ENCODE data around the gene SMARCAL1.
"Not testable (repeated sequence)": the region's sequence is repeated elsewhere in the genome, so short reads cannot be mapped to it uniquely, and the experiment has no call there.

SMARCAL1 gene

DNA sequence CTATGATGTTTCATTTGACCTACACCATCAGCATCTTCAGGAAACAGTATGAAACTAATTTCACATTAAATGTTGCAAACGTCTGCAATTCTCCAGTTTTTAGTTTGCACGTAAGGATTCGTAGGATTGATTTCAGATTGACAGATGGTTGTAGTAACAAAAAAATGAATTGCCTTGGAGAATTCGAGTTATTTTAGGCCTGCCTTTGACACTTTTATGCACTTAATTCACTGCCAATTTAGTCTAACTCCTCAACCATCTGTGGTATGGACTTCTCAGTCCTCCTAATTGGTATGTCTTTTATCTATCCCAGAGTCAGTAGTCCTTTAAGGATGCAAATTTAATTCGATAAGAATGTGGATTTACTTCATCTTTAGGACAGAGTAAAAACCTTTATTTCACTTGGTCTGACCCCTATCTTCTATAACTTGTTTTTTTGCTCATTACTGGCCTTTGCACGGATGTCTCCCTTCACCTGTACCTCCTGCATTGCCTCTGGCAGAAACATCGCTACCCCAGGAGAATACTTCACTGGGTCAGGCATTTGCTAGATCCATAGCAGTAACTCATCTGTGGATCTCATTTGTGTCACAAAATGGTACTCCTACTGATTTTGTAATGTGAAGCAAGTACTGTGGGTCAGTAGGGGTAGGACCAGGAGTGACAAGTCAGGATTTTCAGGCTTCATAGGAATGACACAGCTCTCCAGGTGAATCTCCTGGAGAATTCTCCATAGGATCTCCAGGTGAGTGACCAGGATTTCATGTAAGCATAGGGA lies 90.3 kb downstream of the SMARCAL1 start:
- no peak for DNase-seq

DNA sequence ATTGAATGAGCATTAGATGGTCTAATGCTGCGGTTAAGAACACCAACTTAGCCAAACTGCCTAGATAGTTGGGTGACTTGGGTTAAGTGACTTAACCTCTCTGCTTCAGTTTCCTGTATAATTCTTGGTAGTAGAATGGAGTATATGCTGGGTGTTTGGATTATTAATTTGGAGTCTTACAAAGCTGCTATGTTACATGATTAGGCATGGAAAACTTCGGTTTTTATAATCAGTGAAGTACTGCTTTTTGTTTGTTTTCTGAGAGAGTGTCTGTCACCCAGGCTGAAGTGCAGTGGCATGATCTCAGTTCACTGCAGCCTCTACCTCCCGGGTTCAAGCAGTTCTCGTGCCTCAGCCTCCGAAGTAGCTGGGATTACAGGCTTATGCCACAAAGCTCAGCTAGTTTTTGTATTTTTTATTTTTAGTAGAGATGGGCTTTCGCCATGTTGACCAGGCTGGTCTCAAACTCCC lies 90.9 kb downstream of the SMARCAL1 start:
- no peak for DNase-seq

DNA sequence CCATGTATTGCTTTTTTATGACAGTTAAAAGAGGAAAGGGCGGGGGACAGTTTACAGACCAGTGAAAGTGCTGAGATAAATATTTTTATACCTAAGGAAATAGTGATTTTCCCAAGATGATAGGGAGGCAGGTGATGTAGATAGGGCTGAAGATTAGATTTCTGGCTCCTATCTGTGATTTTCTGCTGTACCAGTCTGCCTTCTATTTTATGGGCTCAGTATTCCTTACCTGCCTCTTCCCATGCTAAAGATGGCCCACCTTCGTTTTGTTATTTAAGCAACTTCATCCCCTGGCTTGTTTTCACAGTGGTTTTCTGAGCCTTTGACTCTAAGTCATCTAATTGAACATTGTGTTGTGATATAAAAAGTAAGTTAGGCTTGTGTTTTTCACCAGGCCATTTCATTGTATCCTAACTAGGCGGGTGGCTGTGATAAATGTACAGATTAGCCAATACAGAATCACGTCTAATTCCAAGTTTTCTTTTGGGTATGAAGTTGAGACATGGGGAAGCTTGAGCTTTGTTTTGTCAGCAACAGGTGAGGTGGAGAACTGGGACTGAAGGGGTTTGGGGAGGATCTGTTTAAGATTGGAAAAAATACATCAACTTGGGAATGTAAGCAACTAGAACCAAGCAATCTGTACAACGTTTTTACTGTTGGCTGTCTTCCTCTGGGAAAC lies 91.6 kb downstream of the SMARCAL1 start:
- no peak for DNase-seq

DNA sequence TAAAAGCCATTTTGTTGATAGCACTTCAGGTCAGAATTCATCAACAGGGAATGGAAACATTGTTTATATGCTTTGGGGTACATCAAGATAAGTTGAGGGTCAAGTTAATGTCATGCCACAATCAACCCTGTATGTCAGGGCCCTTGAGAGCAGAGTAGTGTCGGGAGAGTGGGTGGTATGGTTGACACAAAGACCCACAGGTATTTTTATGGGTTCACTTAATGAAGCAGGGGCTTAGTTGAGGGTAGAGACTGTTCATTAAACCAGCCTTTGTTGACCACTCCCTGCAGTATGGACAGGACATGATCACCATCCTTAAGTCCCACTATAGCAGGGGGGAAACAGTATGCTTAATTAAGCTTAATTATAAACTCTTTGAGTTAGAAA lies 92.1 kb downstream of the SMARCAL1 start:
- no peak for DNase-seq

DNA sequence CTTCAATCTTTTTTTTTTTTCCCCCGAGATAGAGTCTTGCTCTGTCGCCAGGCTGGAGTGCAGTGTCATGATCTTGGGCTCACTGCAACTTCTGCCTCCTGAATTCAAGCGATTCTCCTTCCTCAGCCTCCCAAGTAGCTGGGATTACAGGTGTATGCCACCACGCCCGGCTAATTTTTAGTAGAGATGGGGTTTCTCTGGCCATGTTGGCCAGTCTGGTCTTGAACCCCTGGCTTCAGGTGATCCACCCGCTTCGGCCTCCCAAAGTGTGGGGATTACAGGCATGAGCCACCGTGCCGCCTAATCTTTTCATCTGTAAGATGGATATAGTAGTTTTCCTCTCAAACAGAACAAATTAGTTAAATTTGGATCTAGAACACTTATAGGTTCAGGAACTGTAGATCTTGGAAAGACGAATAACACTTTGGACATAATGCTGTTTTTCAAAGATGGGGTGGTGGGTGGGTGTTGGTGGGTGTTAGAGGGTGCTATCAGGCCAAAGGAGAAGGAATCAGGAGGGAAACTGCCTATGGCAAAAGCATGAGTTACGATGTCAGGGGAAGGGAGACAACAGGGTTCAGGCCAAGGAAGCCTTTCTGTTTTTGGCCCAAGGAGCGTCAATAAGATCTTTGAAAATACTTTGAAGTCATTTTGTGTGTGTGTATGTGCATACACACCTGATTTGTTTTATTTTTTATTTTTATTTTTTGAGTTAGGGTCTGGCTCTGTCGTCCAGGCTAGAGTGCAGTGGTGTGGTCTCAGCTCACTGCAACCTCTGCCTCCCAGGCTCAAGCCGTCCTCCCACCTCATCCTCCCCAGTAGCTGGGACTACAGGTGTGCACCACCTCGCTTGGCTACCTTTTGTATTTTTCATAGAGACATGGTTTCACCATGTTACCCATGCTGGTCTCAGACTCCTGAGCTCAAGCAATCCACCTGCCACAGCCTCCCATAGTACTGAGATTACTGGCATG lies 93.1 kb downstream of the SMARCAL1 start:
- DNase-seq = no peak

DNA sequence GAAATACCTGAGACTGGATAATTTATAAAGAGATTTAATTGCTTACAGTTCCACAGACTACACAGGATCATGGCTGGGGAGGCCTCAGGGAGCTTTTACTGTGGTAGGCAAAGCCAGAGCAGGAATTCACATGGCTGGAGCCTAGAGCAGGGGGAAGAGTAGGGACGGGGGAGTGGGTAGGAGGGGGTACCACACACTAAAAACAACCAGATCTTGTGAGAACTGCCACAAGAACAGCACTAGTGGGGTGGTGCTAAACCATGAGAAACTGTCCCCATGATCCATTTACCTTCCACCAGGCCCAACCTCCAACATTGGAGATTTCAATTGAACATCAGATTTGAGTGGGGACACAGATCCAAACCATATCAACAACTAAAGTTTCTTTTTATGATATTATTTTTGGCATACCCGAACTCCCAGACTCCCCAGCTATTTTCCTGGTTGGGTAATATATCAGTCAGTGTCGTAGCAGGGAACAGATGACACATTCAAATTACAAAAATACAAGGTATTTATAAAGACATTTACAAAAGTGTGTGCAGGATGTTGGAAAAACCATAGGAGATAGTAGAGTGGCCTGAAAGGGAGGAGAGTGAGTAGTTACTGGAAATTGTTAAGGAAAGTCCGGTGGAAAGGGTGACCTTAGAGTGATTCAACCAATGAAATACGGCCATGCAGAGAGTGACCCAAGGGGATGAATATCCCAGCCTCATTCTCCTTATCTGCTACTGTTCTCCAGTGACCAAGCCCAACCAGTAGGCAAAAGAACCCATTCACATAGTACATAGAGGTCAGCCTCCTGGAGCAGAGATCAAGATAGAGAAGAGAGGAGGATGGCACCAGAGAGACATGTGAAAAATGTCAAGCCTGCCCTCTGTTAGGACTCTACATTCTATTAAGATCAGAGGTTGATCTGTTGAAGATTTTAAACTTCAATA lies 95.2 kb downstream of the SMARCAL1 start:
- DNase-seq = no peak

DNA sequence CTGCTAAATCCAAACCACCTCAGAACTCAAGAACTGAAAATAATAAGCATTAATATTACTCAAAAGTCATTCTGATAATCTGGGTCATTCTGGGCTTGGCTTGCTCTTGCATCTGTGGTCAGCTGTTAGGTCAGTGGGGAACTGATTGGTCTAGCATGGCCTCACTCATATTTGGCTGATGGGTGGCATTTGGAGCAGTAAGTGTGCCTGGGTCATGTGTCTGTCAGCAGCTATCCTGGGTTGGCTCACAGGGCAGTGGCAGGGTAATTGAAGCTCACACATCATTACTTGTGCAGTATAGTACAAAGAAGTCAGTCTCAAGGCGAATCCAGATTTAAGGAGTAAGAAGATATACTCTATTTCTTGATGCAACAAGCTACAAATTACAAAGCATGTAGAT lies 95.9 kb downstream of the SMARCAL1 start:
- no peak for DNase-seq

DNA sequence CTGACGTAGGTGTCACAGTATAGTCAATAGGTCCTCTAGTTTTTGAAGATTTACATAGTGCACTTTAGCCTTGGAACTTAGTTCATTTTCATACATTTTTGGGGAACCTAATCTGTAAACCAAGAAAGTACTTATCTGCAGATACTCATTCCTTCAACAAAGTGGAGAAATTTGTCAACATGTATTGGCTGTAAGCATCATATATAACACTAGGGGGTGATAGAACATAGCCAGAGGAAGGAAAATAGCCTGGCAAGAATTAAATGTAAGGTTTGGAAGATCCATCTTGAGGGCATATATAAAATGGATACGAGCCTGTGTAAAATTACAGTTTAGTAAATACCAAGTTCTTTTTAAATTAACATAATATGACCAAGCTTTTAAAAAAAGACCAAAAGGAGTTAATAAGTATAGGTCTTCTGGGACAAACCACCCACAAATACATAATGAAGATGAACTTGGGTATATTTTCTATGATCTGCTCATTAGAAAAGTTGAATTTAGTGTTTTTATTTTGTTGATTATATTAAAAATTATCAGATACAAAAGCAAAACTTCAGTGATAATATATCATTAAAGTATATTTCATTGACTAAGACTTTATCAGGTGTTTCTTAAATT lies 104.6 kb downstream of the SMARCAL1 start:
- DNase-seq = no peak

DNA sequence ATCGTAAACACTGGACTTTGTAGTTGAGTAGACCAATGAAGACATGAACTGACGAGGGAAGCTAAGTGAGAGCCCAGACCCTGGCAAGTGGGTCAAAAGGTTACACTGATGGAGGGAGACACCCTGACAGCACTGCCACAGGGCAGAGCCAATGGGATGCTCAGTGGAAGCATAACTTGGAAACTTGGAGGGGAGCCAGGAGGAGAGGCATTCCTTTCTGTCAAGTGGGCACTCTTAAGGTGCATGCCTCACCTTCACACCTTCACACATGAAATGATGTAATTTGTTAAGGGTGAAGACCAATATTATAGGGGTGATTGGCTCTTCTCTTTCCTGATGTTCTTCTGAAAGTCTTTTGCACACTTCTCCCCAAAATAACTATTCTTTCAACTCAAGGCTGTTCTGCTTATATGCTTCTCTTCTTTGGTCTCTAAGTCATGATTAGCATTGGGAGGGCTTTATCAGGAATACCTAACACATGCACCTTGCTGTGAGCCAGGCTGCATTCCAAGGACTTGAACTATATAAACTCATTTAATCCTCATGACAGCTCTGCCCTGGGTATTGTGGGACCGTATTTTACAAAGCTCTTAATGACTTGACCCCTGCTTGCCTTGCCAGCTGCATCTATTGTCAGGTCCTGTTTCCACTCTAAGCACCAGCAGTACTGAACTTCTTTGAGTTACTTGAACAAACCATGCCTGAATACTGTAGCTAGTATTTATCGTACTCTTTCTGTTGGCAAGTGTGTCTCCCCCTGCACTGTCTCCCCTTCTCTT lies 105.4 kb downstream of the SMARCAL1 start:
- DNase-seq = no peak

DNA sequence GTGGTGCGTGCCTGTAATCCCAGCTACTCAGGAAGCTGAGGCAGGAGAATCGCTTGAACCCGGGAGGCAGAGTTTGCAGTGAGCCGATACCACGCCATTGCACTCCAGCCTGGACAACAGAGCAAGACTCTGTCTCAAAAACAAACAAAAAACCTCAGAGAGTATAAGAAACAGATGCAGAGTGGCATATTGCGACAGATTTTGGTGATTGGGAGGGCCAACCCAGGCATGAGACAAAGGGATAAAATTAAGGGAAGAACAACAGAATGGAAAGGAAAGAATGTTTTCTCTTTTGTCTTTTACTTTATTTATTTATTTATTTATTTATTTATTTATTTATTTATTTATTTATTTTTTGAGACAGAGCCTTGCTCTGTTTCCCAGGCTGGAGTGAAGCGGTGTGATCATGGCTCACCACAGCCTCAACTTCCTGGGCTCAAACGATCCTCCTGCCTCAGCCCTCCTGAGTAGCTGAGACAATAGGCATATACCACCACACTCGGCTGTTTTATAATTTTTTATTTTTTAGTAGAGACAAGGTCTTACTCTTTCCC lies 106.4 kb downstream of the SMARCAL1 start:
- DNase-seq = not testable (repeated sequence)

DNA sequence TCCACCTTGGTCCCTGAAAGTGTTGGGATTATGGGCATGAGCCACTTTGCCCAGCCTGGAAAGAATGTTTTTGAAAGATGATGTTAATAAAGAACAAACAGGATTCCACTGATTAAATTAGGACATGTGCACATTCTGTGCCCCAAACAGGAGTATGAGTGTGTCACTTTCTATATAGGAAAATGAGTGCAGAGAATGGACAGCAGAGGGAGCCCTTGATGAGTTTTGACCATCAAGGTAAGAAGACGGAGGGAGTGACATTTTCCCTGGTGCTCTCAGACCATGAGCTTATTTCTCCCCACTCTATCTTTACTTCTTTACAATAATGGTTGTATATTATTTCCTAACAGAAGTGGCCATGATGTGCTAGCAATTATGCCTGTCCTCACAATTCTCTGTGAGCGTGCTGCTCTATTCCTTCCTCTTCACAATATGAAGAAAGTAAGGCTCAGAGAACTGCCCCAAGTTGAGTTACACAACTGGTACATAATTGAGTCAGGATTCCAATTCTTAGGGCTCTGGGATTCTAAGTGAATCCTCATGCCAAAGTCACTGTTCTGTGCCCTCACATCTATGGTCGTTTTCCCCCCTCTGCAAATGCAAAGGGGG lies 107.0 kb downstream of the SMARCAL1 start:
- peak in 1 of 2 donors; percentile 49 for DNase-seq

DNA sequence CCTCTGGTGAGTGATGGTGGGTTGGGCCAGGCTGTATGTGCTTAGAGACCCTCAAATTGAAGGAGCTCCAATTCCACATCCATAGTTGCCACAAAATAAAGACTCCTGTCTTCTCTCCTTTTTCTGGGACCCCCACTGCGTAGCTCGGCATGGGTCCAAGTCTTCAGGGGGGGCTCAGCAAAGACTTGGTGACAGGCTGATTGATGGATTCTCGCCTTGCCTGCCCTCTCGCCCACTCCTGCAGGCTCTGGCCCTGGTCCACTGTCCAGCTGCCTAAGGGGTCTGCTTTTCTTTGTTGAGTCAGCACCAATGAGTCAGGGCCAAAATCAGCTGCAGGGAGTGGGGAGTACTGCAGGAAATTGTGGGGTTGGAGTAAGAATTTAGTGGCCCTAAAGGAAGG lies 107.8 kb downstream of the SMARCAL1 start:
- DNase-seq = no peak

DNA sequence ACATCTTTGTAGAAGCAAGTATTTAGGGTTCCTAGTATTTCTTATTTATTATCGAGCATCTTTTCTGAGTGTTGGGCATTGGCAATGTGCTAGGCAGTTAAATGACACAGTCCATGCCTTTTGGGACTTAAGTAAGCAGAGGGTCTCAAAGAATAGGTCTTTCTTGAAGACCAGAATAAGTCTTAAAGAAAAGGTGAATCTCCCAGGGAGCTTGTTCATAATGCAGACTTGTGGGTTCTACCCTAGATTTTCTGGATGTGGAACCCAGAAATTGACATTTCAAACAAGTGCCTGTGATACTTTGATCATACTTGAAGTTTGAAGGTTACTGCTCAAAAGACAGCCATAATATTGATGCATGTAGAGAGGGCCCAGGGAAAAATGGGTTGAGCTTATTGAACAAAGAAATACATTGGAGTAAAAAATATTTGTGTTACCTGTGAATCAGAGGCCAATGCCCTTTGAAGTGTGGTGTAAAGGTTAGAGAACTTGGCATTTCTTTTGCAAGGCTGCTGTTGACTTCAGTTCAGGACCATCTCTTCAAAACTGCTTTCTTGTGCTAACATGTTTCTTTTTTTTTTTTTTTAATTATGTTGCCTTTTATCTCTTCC lies 110.7 kb downstream of the SMARCAL1 start:
- no peak for DNase-seq

DNA sequence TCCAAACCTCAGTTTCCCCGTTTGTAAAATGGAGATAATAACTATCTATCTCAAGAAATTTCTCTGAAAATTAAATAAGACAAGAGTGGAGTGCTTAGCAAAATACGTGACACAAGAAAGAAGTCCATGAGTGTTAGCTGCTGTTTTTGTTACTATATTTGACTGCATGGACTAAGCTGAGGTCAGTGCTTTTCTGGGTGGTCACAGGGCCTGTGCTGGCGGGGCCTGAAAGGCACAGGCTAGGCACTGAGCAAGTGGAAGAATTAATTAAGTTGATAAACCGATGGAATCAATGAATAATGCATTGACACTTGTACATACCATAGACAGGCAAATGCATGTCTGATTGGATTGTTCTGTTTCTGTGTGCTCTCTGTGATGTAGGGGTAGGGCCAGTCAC lies 113.7 kb downstream of the SMARCAL1 start:
- no peak for DNase-seq

DNA sequence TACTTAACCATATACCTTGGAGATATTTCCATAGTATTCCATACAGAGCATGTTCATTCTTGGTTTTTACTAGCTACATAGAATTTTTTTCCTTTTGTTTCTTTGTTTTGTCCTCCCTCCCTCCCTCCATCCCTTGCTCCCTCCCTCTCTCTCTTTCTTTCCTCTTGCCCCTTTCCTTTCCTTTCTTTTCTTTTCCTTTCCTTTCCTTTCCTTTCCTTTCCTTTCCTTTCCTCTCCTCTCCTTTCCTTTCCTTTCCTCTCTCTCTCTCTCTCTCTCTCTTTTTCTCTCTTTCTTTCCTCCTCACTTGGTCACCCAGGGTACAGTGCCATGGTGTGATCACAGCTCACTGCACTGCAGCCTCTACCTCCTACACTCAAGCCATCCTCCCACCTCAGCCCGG lies 114.7 kb downstream of the SMARCAL1 start:
- no peak for DNase-seq

DNA sequence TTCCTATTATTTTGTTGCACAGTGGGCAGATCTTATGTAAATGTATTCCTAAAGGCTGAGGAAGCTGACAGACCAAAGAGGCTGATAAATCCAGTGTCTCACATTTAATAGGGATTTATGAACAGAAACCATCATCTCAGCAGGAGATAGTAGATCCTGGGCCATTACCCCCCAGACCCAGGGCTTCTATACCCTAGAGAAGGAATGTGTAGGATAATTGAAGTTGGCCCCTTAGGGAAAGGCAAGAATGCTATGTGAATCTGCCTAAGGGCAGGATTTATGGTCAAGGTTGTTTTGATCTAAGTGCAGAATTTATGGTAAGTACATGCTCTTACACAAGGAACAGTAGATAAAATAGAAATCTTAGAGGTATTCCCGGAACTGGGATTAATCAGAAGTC lies 115.3 kb downstream of the SMARCAL1 start:
- no peak for DNase-seq

DNA sequence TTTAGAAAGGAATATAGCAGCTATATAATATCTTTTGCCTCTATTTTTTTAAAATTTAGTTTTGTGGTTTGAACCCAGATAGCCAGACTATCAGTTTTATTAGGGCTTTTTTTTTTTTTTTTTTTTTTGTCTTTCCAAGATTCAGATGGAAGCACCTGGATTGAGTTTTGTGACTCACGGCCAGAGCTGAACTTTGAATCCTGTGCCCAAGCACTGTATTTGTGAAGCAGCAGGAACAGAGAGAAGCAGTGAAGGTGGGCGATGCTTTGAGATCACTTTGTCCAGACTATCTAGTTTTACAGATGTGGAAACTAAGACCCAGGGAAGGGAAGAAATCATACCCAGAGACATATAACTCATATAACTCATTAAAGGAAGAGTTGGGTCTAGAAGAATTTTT lies 120.3 kb downstream of the SMARCAL1 start:
- no peak for DNase-seq
